LNCaP clone FGC (cell line): Measurements from ENCODE around the gene NLRC3.

Source experiments
- DNase-seq: peaks from one replicate; pipeline ENCODE4 v3.0.0-alpha.2; 2011; ENCODE audit warnings: low read depth
- H3K4me3 ChIP-seq: 2 replicates; pipeline ENCODE4 v1.5.1; 2011; ENCODE audit warnings: mild to moderate bottlenecking, low read depth, low read length, control low read depth
- CTCF ChIP-seq: IDR thresholded peaks from 2 replicates; pipeline ENCODE4 v1.5.1; 2012; ENCODE audit warnings: mild to moderate bottlenecking; ENCODE audit not compliant: control insufficient read depth, insufficient read depth; ENCODE audit errors: extremely low read depth

NLRC3 gene

DNA sequence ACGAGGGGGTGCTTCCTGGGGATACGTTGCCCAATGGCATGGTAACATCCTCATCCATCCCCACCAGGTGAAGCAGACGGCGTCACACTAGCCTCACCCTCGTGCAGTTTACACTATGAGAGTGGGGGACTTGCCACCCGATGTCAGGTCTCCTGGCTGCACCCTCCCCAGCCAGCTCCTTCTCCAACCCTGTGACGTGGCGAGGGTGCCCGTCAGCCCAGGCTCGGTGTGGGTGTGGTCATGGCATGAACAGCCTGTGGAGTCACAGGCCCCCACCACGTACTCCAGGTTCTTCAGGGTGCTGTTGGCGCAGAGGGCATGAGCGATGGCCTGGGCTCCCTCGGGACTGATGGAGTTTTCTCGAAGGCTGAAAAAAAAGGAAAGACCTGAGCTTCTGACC lies 28.3 kb downstream of the NLRC3 start:
- no peak for TF ChIP-seq CTCF
- no peak overlapping the region for H3K4me3 ChIP-seq
- DNase-seq, result no peak

DNA sequence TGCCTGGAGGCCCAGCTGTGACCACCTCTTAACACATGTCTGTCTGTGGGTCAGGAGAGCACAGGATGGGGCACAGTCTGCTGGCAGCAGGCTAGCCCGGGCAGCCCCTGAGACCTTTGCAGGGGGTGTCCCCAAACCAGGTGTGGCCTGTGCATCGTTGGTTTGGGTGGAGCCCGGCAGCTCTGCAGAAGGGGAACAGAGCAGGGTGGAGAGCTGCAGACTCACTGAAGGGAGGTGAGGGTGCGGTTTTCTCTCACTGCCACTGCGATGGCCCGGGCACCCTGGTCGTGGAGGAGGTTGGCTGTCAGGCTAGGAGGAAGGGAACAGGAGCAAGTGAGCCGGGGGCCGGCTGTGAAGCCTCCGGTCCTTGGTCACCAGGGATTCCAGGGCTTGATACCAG lies 28.8 kb downstream of the NLRC3 start:
- DNase-seq, result no peak
- no peak for TF ChIP-seq CTCF
- no peak overlapping the region for H3K4me3 ChIP-seq

- H3K4me3 ChIP-seq, result no peak overlapping the region
- no peak for TF ChIP-seq CTCF
- no peak for DNase-seq
These were observed 30.1 kb downstream of the NLRC3 start for GRCh38 chr16:3546986-3547682.

DNA sequence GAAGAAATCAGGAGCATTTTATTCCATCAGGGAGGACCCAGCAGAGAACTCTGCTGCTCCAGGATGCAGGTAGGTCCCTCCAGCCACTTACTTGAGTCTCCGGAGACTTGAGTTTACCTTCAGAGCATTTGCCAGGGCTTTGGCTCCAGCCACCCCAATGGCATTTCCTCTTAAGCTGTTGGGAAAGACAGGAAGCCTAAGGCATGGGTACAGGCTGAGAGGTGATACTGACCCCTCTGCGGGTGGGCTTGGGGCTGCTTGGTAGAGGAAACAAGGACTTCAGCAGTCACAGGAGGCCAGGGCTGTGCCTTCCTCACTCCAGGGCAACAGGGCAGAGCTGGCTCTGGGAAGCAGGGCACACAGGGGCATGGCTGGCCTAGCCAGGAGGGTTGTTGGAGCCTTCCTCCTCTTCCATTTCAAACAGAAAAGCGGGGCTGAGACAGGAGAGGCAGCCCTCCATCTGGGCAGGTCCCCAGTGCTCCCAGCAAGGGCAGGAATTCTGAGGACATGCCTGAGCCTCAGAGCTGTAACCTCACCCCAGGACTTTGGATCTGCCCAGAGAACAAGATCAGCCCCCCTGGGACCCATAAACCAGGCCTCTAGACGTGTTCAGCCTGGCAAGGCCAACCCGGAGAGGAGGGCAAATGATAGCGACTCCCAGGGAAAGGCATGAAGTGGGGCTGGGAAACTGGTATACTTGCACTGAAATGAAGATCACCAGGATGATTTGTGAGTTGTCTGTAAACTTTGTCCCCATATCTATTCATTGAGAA lies 34.4 kb downstream of the NLRC3 start:
- no peak for DNase-seq
- TF ChIP-seq CTCF, result no peak
- H3K4me3 ChIP-seq, result no peak overlapping the region

DNA sequence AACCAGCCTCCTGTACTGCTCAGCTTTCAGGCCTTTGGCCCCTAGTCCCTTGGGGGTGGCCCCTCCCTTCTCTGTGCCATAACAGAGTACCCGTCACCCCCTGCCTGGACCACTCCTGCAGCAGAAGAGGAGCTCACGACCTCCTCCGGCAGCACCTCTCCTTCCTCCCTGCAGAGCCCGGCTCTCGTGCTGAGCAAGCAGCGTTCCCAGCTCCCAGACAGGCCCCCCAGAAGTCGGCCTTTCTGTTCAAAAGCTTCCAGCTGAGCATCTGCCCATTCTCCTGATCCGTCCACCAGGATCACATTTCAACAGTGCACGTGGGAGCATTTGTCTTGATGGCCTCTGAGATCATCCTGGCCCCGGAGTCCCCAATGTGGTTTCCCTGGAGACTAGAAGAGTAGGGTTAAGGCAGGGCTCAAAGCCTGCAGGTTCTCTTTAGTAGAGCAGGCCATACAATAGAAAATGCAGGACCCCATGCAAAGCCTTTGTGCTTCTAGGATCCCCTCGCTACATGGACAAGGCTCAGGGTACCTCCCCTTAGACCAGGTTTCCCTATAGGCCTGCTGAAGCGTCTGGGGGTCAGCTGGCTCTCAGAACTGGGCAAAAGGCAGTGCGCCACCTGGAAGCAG lies 35.6 kb downstream of the NLRC3 start:
- no peak for TF ChIP-seq CTCF
- no peak overlapping the region for H3K4me3 ChIP-seq
- no peak for DNase-seq

DNA sequence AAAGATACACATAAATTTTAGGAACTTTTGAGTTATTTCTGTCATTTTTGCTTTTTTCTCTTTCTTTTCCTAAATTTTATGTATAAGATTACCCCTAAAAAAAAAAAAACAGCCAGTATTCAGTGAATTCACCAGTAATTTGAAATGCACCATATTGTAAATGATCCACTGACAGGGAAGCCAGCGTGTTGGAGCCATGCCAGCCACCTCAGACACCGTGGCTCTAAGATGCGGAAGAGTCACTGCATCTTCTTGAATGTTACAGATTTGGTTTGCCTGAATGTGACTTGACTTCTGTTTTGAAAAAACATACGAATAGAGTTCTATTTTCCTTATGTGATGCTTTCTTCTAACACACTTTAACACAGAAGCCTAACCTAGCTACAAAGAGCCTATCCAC lies 39.0 kb downstream of the NLRC3 start:
- no peak for DNase-seq
- TF ChIP-seq CTCF, result no peak
- no peak overlapping the region for H3K4me3 ChIP-seq

DNA sequence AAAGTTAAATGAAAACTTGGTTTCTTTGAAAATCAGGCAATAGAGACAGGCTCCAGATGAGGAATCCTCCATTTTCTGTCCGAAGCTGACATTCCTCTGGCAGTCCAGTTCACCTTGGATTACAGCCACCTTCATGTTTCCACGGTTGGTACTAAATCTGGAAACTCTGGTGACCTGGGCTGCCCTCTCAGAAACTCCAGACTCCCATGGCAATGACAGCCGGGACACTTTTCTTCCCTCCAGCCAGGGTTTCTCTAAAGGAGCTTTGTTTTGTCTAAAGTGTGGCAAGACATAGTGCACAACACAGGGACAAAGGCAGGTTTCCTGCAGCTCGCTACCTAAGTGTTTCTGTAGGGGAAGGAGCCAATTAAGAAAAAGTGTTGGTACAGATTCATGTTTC lies 40.4 kb downstream of the NLRC3 start:
- H3K4me3 ChIP-seq, result no peak overlapping the region
- no peak for TF ChIP-seq CTCF
- no peak for DNase-seq
